Esophagus muscularis mucosa (tissue), 4 donors: ENCODE results near the gene LAMP5. TPM values are rescaled to one million over a fixed set of nuclear protein-coding genes. Genes with fewer than 3 reads are reported as not detected.

Experiments used
- DNase-seq: peaks from one replicate; pipeline ENCODE4 v3.0.0-alpha.2; 2017; ENCODE audit errors: extremely low spot score
- H3K27ac ChIP-seq, 4 donors: fragments of 200-600 bp; sonication (generic); replicated peaks in 1 of 4; 1 replicate in 3 of 4; 2 replicates in 1 of 4; pipeline ENCODE4 v1.5.1; 2016 to 2019; ENCODE audit warnings: mild to moderate bottlenecking in 1 of 4
- H3K27me3 ChIP-seq, 4 donors: fragments of 200-600 bp; sonication (generic); one replicate each; pipeline versions ENCODE4 v1.5.1 to v1.6.0; 2016 to 2019
- H3K36me3 ChIP-seq, 4 donors: fragments of 200-600 bp; sonication (generic); one replicate each; pipeline ENCODE4 v1.5.1; 2016 to 2019
- H3K4me1 ChIP-seq, 4 donors: fragments of 200-600 bp; sonication (generic); one replicate each; pipeline ENCODE4 v1.5.1; 2016 to 2019
- H3K4me3 ChIP-seq, 4 donors: fragments of 200-600 bp; sonication (generic); 1 replicate in 2 of 4; 2 replicates in 2 of 4; pipeline ENCODE4 v1.5.1; 2016 to 2019; ENCODE audit warnings: mild to moderate bottlenecking in 4 of 4, moderate library complexity in 1 of 4
- H3K9me3 ChIP-seq, 4 donors: fragments of 200-600 bp; sonication (generic); 1 replicate in 3 of 4; 2 replicates in 1 of 4; pipeline ENCODE4 v1.5.1; 2016 to 2019
- EP300 ChIP-seq: sonication (generic); formaldehyde crosslinking; IDR thresholded peaks from one replicate; pipeline ENCODE4 v1.6.1; 2017; ENCODE audit warnings: antibody characterized with exemption
- POLR2A ChIP-seq: fragments of 450-650 bp; IDR thresholded peaks from one replicate; pipeline ENCODE4 v1.6.1; 2017; ENCODE audit warnings: antibody characterized with exemption, moderate library complexity, mild to moderate bottlenecking, low read depth
- POLR2AphosphoS5 ChIP-seq, 2 donors: sonication (generic); formaldehyde crosslinking; IDR thresholded peaks; one replicate each; pipeline ENCODE4 v1.6.1; 2017; ENCODE audit warnings: antibody characterized with exemption in 2 of 2
- WGBS: methylation state at CpG from one replicate; pipeline ENCODE4 v1.1.5; 2018; 5-methylcytosine and 5-hydroxymethylcytosine counted together
- intact Hi-C: fragments of 100-400 bp; cut with DNase I; formaldehyde crosslinking; loops from one replicate; pipeline ENCODE4 v1.15.1; 2023
- total RNA-seq, 4 donors: library from RNA; depleted of rRNA; stranded (reverse); fragments of >200 nt; gene quantifications; one replicate each; pipeline versions ENCODE4 v1.1.0 to v1.2.1, GENCODE V29; 2016
- TF ChIP-seq, protein P1 (sequence below), 3 experiments: fragments of 200-600 bp in 2 of 3; fragments of 450-650 bp in 1 of 3; sonication (generic) in 2 of 3; IDR thresholded peaks; one replicate each; pipeline ENCODE4 v1.5.1; 2017 to 2019; ENCODE audit warnings: antibody characterized with exemption in 3 of 3, mild to moderate bottlenecking in 2 of 3, moderate library complexity in 1 of 3

Gene LAMP5
- total RNA-seq, 4 donors from 2014 or later, result 0.17 TPM; not detected in 3

DNA sequence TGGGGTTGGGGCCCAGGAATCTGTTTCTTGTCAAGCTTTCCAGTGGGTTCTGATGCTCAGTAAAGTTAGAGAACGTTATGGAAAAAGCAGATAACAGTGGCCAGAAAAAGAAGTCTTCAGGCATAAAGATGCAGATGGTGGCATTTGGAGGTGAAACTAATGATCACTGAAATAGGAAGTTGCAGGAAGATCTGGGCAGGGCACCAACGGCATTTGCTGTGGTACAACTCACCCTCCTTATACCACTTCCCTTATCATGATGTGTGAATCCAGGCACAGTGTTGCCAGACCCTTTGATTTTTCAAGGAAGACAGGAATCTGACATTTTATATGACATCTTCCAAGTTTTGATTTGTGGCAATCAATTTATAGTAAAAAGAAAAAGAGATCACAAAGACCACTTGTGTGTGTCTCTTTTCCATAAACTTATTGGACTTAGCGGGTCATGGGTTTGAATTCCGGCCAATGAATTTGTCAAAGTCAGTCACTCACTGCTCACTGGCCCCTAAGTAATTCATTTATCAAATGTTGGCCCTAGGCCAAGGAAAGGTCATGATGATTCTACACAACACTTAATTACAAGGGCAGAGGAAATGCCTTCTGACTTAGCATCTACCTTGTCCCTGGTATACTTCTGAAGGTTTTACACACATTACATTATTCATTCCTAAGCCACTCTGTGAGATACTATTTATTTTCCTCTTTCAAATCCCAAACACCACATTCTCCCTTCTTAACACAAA, 37.6 kb downstream of the LAMP5 start:
- H3K4me1 ChIP-seq, result no peaks in the 10 kb centered on the region
- TF ChIP-seq POLR2AphosphoS5 (IDR thresholded peaks at IDR 0.05) (no peak), EP300 (no peak), POLR2A (no peak)
- TF ChIP-seq, protein P1, sequence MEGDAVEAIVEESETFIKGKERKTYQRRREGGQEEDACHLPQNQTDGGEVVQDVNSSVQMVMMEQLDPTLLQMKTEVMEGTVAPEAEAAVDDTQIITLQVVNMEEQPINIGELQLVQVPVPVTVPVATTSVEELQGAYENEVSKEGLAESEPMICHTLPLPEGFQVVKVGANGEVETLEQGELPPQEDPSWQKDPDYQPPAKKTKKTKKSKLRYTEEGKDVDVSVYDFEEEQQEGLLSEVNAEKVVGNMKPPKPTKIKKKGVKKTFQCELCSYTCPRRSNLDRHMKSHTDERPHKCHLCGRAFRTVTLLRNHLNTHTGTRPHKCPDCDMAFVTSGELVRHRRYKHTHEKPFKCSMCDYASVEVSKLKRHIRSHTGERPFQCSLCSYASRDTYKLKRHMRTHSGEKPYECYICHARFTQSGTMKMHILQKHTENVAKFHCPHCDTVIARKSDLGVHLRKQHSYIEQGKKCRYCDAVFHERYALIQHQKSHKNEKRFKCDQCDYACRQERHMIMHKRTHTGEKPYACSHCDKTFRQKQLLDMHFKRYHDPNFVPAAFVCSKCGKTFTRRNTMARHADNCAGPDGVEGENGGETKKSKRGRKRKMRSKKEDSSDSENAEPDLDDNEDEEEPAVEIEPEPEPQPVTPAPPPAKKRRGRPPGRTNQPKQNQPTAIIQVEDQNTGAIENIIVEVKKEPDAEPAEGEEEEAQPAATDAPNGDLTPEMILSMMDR (IDR thresholded peaks at IDR 0.05), result no peak
- DNase-seq, result no peak
- H3K36me3 ChIP-seq, result no peaks in the 10 kb centered on the region
- no peaks in the 10 kb centered on the region for H3K27me3 ChIP-seq
- no peak overlapping the region for H3K4me3 ChIP-seq
- H3K9me3 ChIP-seq, result no peaks in the 10 kb centered on the region
- no peak overlapping the region for H3K27ac ChIP-seq
- intact Hi-C loops, result no loop called here
- 57% methylated on average over 4 of the region's 4 CpGs for WGBS

DNA sequence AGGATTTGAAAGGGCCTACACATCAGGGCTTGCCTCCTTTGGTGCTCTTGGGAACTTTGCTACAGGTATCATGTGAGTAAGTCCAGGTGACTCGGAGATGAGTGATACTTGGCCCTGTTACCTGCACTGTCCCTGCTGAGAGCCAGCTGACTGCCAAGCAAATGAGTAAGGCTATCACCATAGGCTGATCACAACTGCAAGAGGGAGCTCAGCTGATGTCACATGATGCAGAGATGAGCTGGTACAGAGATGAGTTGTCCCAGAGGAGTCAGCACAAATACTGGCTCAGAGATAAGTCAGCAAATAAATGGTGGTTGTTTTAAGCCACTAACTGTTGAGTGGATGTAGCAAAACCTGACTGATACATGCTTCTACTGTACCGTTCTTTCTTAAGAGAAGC, 41.4 kb downstream of the LAMP5 start:
- H3K4me3 ChIP-seq, result no peak overlapping the region
- intact Hi-C loops, result no loop called here
- TF ChIP-seq EP300 (no peak), POLR2A (no peak), POLR2AphosphoS5 (IDR thresholded peaks at IDR 0.05) (no peak)
- TF ChIP-seq, protein P1 (IDR thresholded peaks at IDR 0.05), result no peak
- no peaks in the 10 kb centered on the region for H3K9me3 ChIP-seq
- H3K4me1 ChIP-seq, result no peaks in the 10 kb centered on the region
- peaks cover 0 to 4% (median 0%) of the 10 kb centered on the region in 4 donors for H3K27me3 ChIP-seq
- 90% methylated on average over 2 of the region's 2 CpGs for WGBS
- DNase-seq, result no peak
- H3K27ac ChIP-seq, result no peak overlapping the region
- no peaks in the 10 kb centered on the region for H3K36me3 ChIP-seq

DNA sequence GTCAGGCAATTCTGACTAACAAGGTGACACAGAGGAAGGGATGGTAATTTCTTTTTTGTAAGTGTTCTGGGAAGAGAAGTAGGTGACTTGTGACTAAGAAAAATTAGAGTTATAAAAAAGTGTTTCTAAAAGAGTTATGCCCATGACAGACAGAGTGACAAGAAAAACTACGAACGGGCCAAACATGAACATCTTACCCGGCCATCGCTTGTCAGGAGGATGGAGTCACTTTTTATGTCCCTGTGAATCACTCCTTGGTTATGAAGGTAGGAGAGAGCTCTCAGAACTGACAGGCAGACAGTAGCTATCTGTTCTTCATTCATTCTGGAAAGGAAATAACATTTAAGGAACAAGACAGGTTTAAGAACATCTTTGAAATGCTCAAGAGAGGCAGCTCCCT, 43.0 kb downstream of the LAMP5 start:
- peaks cover 0 to 4% (median 0%) of the 10 kb centered on the region in 4 donors for H3K27me3 ChIP-seq
- no peak overlapping the region for H3K4me3 ChIP-seq
- H3K36me3 ChIP-seq, result no peaks in the 10 kb centered on the region
- DNase-seq, result no peak
- H3K9me3 ChIP-seq, result no peaks in the 10 kb centered on the region
- TF ChIP-seq POLR2A (no peak), POLR2AphosphoS5 (IDR thresholded peaks at IDR 0.05) (no peak), EP300 (no peak)
- TF ChIP-seq, protein P1 (IDR thresholded peaks at IDR 0.05), result no peak
- intact Hi-C loops, result no loop called here
- H3K4me1 ChIP-seq, result no peaks in the 10 kb centered on the region
- WGBS, result 93% methylated on average over 4 of the region's 4 CpGs
- no peak overlapping the region for H3K27ac ChIP-seq

DNA sequence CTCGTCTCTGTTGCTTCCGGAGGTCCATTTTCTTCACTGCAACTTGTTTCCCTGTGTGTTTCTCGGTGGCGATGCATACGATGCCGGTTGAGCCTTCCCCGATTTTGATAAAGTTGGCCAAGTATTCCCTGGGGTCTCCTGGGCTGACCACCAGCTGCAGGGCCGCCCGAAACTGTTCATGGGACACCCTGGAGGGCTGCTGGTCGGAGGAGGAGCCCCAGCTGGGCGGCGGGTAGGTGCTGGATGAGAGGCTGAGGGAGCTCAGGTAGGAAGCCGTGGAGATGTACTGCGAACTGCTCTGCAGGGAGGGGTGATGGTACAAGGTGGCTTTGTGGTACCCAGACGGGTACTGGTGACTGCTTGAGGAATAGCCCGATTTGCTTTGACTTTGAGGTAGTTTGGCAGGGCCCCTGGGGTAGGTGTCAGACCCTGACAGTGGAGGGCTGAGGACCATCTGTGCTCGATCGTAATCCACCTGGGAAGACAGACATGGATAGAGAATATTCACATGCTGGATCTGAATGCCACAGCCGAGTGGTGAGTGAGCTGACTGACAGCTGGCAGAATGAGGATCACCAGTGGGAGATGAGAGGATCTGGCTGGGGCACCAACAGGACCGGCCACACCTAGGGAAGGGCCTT, 51.6 kb downstream of the LAMP5 start:
- Histone ChIP-seq H3K27ac (no peak overlapping the region), H3K4me1 (no peaks in the 10 kb centered on the region), H3K27me3 (no peaks in the 10 kb centered on the region), H3K36me3 (no peaks in the 10 kb centered on the region), H3K4me3 (no peak overlapping the region), H3K9me3 (no peaks in the 10 kb centered on the region)
- TF ChIP-seq, protein P1 (IDR thresholded peaks at IDR 0.05), result no peak
- TF ChIP-seq POLR2A, result no peak
- TF ChIP-seq EP300, result no peak
- no peak for TF ChIP-seq POLR2AphosphoS5 (IDR thresholded peaks at IDR 0.05)
- intact Hi-C loops, result no loop called here
- WGBS, result 89% methylated on average over 19 of the region's 20 CpGs
- no peak for DNase-seq
